Activated CD4-positive, alpha-beta memory T cell treated with anti-CD3 and anti-CD28 coated beads, Interleukin-2, amount 10 ng/mL, durations not matched to agents 7 days and 5 days (primary cell): Measurements from ENCODE around the gene LOXL1. TPM values are rescaled to one million over a fixed set of nuclear protein-coding genes. Genes with fewer than 3 reads are reported as not detected.
A peak's percentile ranks its signal among the peaks of the same experiment; 100 is the strongest.

ENCODE experiments used
- CTCF ChIA-PET: fragments of 350-600 bp; sonication (Branson Sonifier 250); formaldehyde crosslinking; loops from one replicate; lab custom pipeline; 2021; ENCODE audit warnings: antibody characterized with exemption, inconsistent platforms; lab: Charles Lee
- POLR2A ChIA-PET: fragments of 350-600 bp; sonication (Branson Sonifier 250); formaldehyde crosslinking; loops from one replicate; lab custom pipeline; 2021; ENCODE audit warnings: antibody characterized with exemption; lab: Charles Lee
- DNase-seq: peaks from one replicate; pipeline ENCODE4 v3.0.0-alpha.2; 2020
- H3K27ac Mint-ChIP-seq: one replicate; pipeline ENCODE4 v1.8.0; 2021; ENCODE audit warnings: mild to moderate bottlenecking, mixed read lengths
- H3K27me3 Mint-ChIP-seq: one replicate; pipeline ENCODE4 v1.8.0; 2021; ENCODE audit warnings: mixed read lengths
- H3K36me3 Mint-ChIP-seq: one replicate; pipeline ENCODE4 v1.8.0; 2021; ENCODE audit warnings: low read depth, mixed read lengths
- H3K4me1 Mint-ChIP-seq: one replicate; pipeline ENCODE4 v1.8.0; 2021; ENCODE audit warnings: mixed read lengths
- H3K4me3 Mint-ChIP-seq: one replicate; pipeline ENCODE4 v1.8.0; 2021; ENCODE audit warnings: mild to moderate bottlenecking, mixed read lengths
- H3K9me3 Mint-ChIP-seq: one replicate; pipeline ENCODE4 v1.8.0; 2021; ENCODE audit warnings: mixed read lengths
- total RNA-seq, 2 experiments: library from RNA; stranded (reverse); gene quantifications; one replicate each; pipeline ENCODE4 v1.2.3, GENCODE V29; 2021

The LOXL1 gene
- total RNA-seq, 2 experiments from 2014 or later, result 9.1 to 10.9 TPM

DNA sequence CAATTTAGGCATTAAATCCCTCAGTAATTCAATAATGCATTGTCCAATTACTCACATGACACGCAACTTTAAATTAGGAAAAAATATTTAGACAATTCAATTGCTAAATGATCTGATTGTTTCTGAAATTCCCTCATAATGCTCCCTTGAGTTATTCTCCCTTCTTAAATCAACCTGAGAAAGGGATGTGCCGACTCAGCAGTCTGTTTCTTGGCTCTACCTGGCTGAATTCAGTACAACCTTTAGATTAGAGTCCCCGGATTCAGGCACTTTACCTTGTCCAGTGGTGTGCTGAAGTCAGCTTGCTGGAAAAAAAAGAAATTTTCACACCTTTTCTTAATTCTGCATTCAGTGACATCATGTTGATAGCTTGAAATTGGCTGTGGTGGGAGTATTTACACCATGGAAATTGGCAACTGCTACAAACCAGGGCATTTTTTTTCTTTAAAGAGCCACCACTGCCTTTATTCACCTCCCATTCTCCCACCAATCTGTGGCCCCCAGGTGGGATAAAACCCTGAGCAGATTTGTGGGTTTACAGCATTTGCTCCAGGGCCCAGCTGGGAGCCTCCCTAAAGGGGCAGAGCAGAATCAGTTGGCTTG, 20.9 kb upstream of the LOXL1 start:
- no peak overlapping the region for H3K4me3 Mint-ChIP-seq
- POLR2A ChIA-PET, result no interaction called here
- H3K27me3 Mint-ChIP-seq, result peaks cover 1% of the 10 kb centered on the region
- H3K36me3 Mint-ChIP-seq, result no peaks in the 10 kb centered on the region
- no peak for DNase-seq
- no peak overlapping the region for H3K27ac Mint-ChIP-seq
- H3K4me1 Mint-ChIP-seq, result peaks cover 29% of the 10 kb centered on the region
- no peaks in the 10 kb centered on the region for H3K9me3 Mint-ChIP-seq
- CTCF ChIA-PET, result interaction anchor here (2.8 to 8.0 kb wide), 3 partner anchors 11 to 32 kb away, joined by 9 to 109 read pairs (median 11); partner anchors contain the start of gene TBC1D21

- no peaks in the 10 kb centered on the region for H3K9me3 Mint-ChIP-seq
- peaks cover 1% of the 10 kb centered on the region for H3K27me3 Mint-ChIP-seq
- no peak overlapping the region for H3K27ac Mint-ChIP-seq
- peaks cover 36% of the 10 kb centered on the region for H3K4me1 Mint-ChIP-seq
- H3K4me3 Mint-ChIP-seq, result no peak overlapping the region
- ChIA-PET POLR2A (interaction anchor here (1.0 to 4.2 kb wide), 5 partner anchors 9 to 34 kb away, joined by 3 to 17 read pairs (median 3); partner anchors contain the start of genes LOXL1 and TBC1D21), CTCF (interaction anchor here (1.1 to 8.0 kb wide), 14 partner anchors 8 to 201 kb away, joined by 3 to 109 read pairs (median 6); partner anchors contain the start of gene TBC1D21)
- no peaks in the 10 kb centered on the region for H3K36me3 Mint-ChIP-seq
- no peak for DNase-seq
Measured at GRCh38 chr15:73906346-73907034, 19.8 kb upstream of the LOXL1 start.

GRCh38 chr15:73907035-73907408, 19.2 kb upstream of the LOXL1 start:
- Mint-ChIP-seq H3K27me3 (peaks cover 1% of the 10 kb centered on the region), H3K9me3 (no peaks in the 10 kb centered on the region), H3K4me1 (peaks cover 36% of the 10 kb centered on the region), H3K4me3 (no peak overlapping the region), H3K27ac (peak overlapping the region; percentile 42), H3K36me3 (no peaks in the 10 kb centered on the region)
- DNase-seq, result no peak
- ChIA-PET CTCF (interaction anchor here (0.6 to 8.0 kb wide), 15 partner anchors 9 to 1219 kb away, joined by 3 to 109 read pairs (median 6); partner anchors contain the start of gene TBC1D21), POLR2A (interaction anchor here (1.0 to 4.2 kb wide), 5 partner anchors 9 to 34 kb away, joined by 3 to 17 read pairs (median 3); partner anchors contain the start of genes LOXL1 and TBC1D21)

DNA sequence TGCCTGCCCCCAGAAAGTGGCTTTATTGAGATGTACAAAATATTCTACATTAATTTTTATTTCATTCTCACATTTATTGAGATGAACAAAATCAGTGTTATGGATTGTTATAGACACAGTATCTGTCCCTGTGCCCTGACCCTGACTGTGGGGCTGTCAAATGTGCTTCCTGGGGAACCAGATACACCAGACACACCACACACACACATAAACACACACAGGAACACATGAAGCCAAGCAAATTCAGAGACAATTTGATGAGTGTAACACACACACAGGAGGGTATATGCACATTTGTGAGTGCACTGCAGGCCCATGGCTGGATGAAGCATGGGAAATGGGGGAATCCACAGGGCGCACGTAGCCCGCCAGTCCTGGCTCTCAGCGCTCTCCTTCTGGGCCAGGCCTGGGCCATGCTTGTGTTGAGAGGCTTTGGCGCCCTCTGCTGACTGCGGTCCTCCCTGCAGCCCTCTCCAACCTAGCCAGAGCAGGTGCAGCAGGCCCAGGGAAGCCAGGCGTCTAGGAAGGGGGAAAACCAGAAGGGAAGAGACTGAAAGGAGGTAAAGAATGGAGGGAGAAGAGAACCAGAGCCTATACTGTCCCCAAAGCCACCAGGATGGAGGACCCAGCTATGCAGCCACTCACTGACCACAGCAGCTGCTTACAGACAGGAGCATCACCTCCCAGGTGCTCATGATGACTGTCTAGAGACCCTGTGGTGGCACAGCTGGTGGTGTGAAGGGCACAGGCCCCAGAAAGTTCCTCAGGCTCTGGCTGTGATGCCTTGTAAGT, 18.0 kb upstream of the LOXL1 start:
- no peaks in the 10 kb centered on the region for H3K9me3 Mint-ChIP-seq
- peak; percentile 83 for DNase-seq
- peaks cover 46% of the 10 kb centered on the region for H3K4me1 Mint-ChIP-seq
- CTCF ChIA-PET, result interaction anchor here (0.7 to 8.0 kb wide), 14 partner anchors 9 to 203 kb away, joined by 3 to 109 read pairs (median 6); partner anchors contain the start of gene TBC1D21
- H3K27ac Mint-ChIP-seq, result no peak overlapping the region
- H3K4me3 Mint-ChIP-seq, result no peak overlapping the region
- H3K36me3 Mint-ChIP-seq, result peaks cover 4% of the 10 kb centered on the region
- no peaks in the 10 kb centered on the region for H3K27me3 Mint-ChIP-seq
- POLR2A ChIA-PET, result interaction anchor here (1.2 to 4.2 kb wide), 4 partner anchors 12 to 35 kb away, joined by 3 to 17 read pairs (median 4); partner anchors contain the start of genes LOXL1 and TBC1D21

GRCh38 chr15:73908822-73909122, 17.5 kb upstream of the LOXL1 start:
- Mint-ChIP-seq H3K9me3 (no peaks in the 10 kb centered on the region), H3K27me3 (no peaks in the 10 kb centered on the region), H3K27ac (no peak overlapping the region), H3K4me3 (no peak overlapping the region), H3K36me3 (peaks cover 4% of the 10 kb centered on the region), H3K4me1 (peaks cover 51% of the 10 kb centered on the region)
- CTCF ChIA-PET, result interaction anchor here (0.9 to 8.0 kb wide), 7 partner anchors 9 to 41 kb away, joined by 3 to 109 read pairs (median 5); partner anchors contain the start of gene TBC1D21
- POLR2A ChIA-PET, result interaction anchor here (1.2 to 4.2 kb wide), 3 partner anchors 11 to 18 kb away, joined by 3 to 17 read pairs (median 4); partner anchors contain the start of gene LOXL1
- no peak for DNase-seq

- no peak for DNase-seq
- H3K36me3 Mint-ChIP-seq, result peaks cover 4% of the 10 kb centered on the region
- POLR2A ChIA-PET, result interaction anchor here (1.2 to 4.2 kb wide), 3 partner anchors 10 to 17 kb away, joined by 3 to 17 read pairs (median 4); partner anchors contain the start of gene LOXL1
- peaks cover 60% of the 10 kb centered on the region for H3K4me1 Mint-ChIP-seq
- H3K27me3 Mint-ChIP-seq, result no peaks in the 10 kb centered on the region
- CTCF ChIA-PET, result interaction anchor here (1.6 to 8.0 kb wide), 4 partner anchors 11 to 36 kb away, joined by 4 to 109 read pairs (median 20); partner anchors contain the start of gene TBC1D21
- no peak overlapping the region for H3K27ac Mint-ChIP-seq
- H3K4me3 Mint-ChIP-seq, result no peak overlapping the region
- no peaks in the 10 kb centered on the region for H3K9me3 Mint-ChIP-seq
Measured at GRCh38 chr15:73909651-73910050, 16.6 kb upstream of the LOXL1 start.

- H3K4me3 Mint-ChIP-seq, result no peak overlapping the region
- no peaks in the 10 kb centered on the region for H3K27me3 Mint-ChIP-seq
- peaks cover 65% of the 10 kb centered on the region for H3K4me1 Mint-ChIP-seq
- H3K9me3 Mint-ChIP-seq, result no peaks in the 10 kb centered on the region
- no peak for DNase-seq
- peaks cover 11% of the 10 kb centered on the region for H3K36me3 Mint-ChIP-seq
- ChIA-PET CTCF (interaction anchor here (2.5 to 8.0 kb wide), 4 partner anchors 10 to 37 kb away, joined by 7 to 109 read pairs (median 24); partner anchors contain the start of gene TBC1D21), POLR2A (interaction anchor here (1.1 to 1.4 kb wide), 2 partner anchors 17 to 18 kb away, joined by 3 to 4 read pairs; no protein-coding TSS in a partner anchor)
- no peak overlapping the region for H3K27ac Mint-ChIP-seq
Measured at GRCh38 chr15:73910522-73911303, 15.5 kb upstream of the LOXL1 start.

DNA sequence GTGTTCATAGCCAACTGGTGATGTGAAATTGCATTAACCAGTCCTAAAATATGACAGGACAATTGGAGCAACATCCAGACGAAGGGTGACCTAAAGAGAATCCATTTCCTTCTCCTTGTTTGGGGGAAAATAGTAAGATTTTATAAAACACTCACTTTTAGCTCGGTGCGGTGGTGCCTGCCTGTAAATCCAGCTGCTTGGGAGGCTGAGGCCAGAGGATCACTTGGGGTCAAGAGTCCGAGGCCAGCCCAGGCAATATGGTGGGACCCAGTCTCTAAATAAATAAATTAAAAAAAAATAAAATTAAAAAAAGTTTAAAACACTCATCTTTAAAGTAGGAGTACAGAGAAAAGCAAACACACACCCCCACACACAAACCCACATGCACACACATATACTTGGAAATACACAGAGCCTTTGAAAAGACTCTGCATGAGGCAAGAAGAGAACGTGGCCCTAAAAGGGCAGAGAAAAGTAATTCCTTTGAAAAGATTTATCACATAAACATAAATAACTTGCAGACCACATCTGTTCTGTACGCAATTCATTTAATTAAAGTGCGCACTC, 14.1 kb upstream of the LOXL1 start:
- Mint-ChIP-seq H3K36me3 (peaks cover 25% of the 10 kb centered on the region), H3K27me3 (no peaks in the 10 kb centered on the region), H3K9me3 (peaks cover 3% of the 10 kb centered on the region), H3K4me1 (peaks cover 54% of the 10 kb centered on the region), H3K27ac (no peak overlapping the region), H3K4me3 (no peak overlapping the region)
- CTCF ChIA-PET, result interaction anchor here (1.6 to 8.0 kb wide), 5 partner anchors 12 to 39 kb away, joined by 4 to 109 read pairs (median 19); partner anchors contain the start of gene TBC1D21
- POLR2A ChIA-PET, result interaction anchor here (0.9 to 2.6 kb wide), 3 partner anchors 8 to 16 kb away, joined by 4 to 20 read pairs (median 7); no protein-coding TSS in a partner anchor
- DNase-seq, result no peak

GRCh38 chr15:73914145-73914544, 12.1 kb upstream of the LOXL1 start:
- peaks cover 45% of the 10 kb centered on the region for H3K36me3 Mint-ChIP-seq
- H3K4me3 Mint-ChIP-seq, result no peak overlapping the region
- H3K27me3 Mint-ChIP-seq, result no peaks in the 10 kb centered on the region
- H3K9me3 Mint-ChIP-seq, result peaks cover 17% of the 10 kb centered on the region
- POLR2A ChIA-PET, result interaction anchor here (1.1 to 2.6 kb wide), 4 partner anchors 10 to 80 kb away, joined by 4 to 20 read pairs (median 10); partner anchors contain the start of gene PML
- DNase-seq, result peak; percentile 51
- H3K4me1 Mint-ChIP-seq, result peaks cover 55% of the 10 kb centered on the region
- CTCF ChIA-PET, result interaction anchor here (0.7 to 4.8 kb wide), 8 partner anchors 10 to 59 kb away, joined by 3 to 23 read pairs (median 5); no protein-coding TSS in a partner anchor
- H3K27ac Mint-ChIP-seq, result peak overlapping the region; percentile 81

- Mint-ChIP-seq H3K4me1 (peaks cover 59% of the 10 kb centered on the region), H3K9me3 (peaks cover 17% of the 10 kb centered on the region), H3K4me3 (no peak overlapping the region), H3K27ac (peak overlapping the region; percentile 81), H3K27me3 (no peaks in the 10 kb centered on the region), H3K36me3 (peaks cover 52% of the 10 kb centered on the region)
- no peak for DNase-seq
- ChIA-PET POLR2A (interaction anchor here (2.5 kb wide), 1 partner anchor 13 kb away, joined by 13 read pairs; no protein-coding TSS in a partner anchor), CTCF (interaction anchor here (1.4 to 4.8 kb wide), 4 partner anchors 8 to 17 kb away, joined by 3 to 23 read pairs (median 14); no protein-coding TSS in a partner anchor)
Measured at GRCh38 chr15:73915082-73915481, 11.2 kb upstream of the LOXL1 start.

GRCh38 chr15:73918784-73919183, 7.5 kb upstream of the LOXL1 start:
- CTCF ChIA-PET, result no interaction called here
- no peak for DNase-seq
- Mint-ChIP-seq H3K27me3 (no peaks in the 10 kb centered on the region), H3K4me3 (no peak overlapping the region), H3K9me3 (peaks cover 17% of the 10 kb centered on the region), H3K4me1 (peaks cover 68% of the 10 kb centered on the region), H3K36me3 (peaks cover 62% of the 10 kb centered on the region), H3K27ac (no peak overlapping the region)
- POLR2A ChIA-PET, result no interaction called here
